Stimulated activated CD8-positive, alpha-beta memory T cell treated with anti-CD3 and anti-CD28 coated beads, Interleukin-12 subunit alpha, Interleukin-12 subunit beta, amount 100 ng/mL, for 24 hours (primary cell): ENCODE results near the gene CDK2AP2.
"Not testable (repeated sequence)": the region's sequence is repeated elsewhere in the genome, so short reads cannot be mapped to it uniquely, and the experiment has no call there.

Experiments used
- DNase-seq: peaks from one replicate; pipeline ENCODE4 v3.0.0-alpha.2; 2020; ENCODE audit errors: extremely low read depth

Gene CDK2AP2

DNA sequence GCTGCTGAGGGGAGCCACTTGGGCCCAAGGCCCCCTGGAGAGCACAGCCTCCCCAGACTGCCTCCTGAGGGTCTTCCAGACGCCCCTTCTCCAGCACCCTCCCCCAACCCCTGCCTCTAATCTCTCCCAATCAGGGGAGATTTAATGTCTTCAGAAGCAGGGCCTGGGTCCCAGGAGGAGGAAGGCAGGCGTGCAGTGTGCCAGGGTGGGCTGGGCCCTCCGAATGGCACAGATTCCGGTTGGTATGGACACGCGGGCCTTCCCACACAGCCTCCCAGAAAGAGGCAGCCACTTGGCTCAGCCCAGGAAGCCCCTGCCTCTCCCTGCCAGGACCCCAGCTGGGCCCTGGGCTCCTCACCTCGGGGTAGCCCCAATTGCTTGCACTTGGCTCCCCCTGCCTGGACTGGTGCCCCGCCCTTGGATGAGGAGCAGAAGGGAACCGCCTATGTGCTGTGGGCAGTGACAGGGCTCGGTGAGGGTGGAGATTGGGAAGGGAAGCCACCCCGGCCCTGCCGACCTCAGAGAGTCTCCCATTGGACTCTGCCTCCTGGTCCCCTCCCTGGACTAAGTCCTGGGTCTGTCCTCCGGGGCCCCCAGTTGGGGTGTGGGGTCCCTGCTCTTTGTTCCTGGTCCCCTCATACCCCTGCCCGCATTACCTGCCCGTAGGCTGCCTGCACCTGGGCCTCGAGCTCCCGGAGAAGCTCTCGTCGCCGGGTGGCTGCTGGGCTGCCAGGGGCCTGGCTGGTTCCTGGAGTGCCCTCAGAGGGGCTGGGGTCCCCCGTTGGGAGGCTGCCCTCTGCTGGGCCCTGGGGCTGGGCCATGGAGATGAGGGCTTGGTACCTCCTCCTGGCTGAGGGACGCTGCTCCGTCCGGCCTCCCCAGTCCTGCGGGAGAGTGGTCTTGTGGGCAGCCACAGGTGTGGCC lies 15.9 kb upstream of the CDK2AP2 start:
- no peak for DNase-seq

DNA sequence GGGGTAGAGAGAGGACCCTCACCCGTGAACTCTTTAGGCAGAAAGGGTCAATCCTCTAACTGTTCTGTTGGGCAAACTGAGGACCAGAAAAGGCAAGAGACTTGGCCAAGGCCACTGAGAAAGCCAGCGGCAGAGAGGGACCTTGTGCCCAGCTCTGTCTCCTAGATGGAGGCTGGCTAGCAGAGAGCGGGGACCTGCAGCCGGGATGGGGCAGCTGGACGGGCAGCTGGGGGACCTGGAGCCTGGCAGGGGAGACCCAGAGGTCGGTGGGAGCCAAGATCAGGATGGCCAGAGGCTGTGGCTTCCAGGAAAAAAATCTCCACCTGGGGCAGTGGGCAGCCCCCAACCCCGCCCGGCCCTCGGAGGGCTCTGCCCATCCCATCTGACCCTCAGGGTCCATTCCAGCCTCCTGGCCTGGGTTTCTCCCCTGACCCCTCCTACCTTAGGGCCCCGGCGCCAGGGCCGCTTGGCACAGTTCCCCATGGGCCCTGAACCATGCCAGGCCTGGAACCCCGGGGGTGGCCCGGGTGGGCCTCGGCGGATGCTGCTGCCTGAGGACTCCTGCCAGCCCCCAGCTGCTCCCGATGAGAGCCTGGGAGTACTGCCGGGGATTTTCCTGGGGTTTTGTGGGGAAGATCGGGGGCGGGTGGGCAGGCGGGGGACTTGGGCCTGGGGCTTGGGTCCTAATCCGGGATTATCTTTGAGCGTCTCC lies 15.0 kb upstream of the CDK2AP2 start, which contains the start of gene CABP2:
Gene CABP2 (minus strand): TSS at position 603 of the 712 bp plus-strand sequence. CDS start 120 bp downstream, at position 483.
- no peak for DNase-seq

GRCh38 chr11:67522338-67522737 lies 14.4 kb upstream of the CDK2AP2 start:
- no peak for DNase-seq

GRCh38 chr11:67521924-67522323 lies 14.0 kb upstream of the CDK2AP2 start:
- DNase-seq: no peak

- DNase-seq: no peak
Measured at GRCh38 chr11:67520856-67521824, 13.2 kb upstream of the CDK2AP2 start.

- DNase-seq: no peak
Measured at GRCh38 chr11:67519726-67520125, 11.8 kb upstream of the CDK2AP2 start.

DNA sequence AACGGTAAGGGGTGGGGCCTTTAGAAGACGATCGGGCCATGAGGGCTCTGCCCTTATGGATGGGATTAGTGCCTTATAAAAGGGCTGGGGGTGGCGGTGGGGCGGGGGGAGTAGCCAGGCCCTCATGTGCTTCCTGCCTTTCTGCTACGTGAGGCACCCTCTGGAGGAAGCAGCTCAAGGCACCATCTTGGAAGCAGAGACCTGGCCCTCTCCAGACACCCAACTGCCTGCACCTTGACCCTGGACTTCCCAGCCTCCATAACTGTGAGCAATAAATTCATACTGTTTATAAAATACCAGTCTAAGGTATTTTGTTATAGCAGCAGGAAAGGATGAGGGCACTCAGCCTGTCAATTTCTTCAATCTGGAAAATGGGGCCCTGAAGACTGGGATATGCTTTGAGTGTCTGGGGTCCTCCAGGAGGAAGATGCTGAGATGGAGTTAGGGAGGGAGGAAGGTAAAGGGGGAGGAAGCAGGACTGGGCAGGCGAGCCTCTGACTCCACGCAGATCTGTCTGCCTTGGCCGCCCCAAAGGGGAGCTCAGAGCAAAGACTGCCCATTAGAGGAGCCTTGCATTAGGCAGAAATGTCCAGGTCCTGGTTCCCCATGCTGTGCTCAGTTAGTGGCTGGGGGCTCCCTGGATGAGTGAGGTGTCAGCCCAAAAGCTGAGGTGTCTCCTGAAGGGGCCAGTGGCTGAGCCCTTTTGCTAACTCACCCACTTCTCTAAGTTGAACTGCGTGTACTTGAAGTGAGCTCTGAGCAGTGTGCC lies 10.0 kb upstream of the CDK2AP2 start:
- no peak for DNase-seq

GRCh38 chr11:67516806-67517205 lies 8.8 kb upstream of the CDK2AP2 start:
- no peak for DNase-seq

GRCh38 chr11:67514116-67514515 lies 6.2 kb upstream of the CDK2AP2 start:
- no peak for DNase-seq

DNA sequence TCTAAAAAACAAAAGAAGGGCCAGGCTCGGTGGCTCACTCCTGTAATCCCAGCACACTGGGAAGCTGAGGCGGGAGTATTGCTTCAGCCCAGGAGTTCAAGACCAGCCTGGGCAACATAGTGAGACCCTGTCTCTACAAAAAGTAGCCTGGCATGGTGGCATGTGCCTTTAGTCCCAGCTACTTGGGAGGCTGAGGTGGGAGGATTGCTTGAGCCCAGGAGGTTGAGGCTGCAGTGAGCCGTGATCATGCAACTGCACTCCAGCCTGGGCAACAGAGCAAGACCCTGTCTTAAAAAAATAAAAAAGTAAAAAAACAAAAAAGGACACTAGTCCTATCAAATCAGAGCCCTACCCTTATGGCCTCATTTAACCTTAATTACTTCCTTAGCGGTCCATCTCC lies 3.6 kb upstream of the CDK2AP2 start:
- DNase-seq: not testable (repeated sequence)

DNA sequence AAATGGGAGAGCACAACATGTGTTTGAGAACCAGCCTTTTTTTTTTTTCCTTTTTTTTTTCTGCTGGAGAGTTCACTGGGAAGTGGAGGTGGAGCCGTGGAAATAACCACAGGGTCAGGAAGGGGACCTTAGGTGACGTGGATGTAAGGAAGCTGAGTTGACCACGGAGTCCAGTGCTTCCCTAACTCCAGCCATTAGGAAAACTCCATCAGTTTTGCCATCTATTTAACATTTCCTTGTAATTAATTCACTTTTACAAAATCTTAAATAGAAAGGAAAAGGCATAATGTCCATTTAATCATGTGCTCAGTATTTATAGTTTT lies 2.0 kb upstream of the CDK2AP2 start:
- DNase-seq: no peak

GRCh38 chr11:67508486-67509121 lies 642 bp upstream of the CDK2AP2 start:
- DNase-seq: peak; percentile 100

GRCh38 chr11:67507242-67507863 lies 609 bp downstream of the CDK2AP2 start:
- DNase-seq: no peak

- DNase-seq: no peak
Measured at GRCh38 chr11:67506426-67507051, 1.4 kb downstream of the CDK2AP2 start.

DNA sequence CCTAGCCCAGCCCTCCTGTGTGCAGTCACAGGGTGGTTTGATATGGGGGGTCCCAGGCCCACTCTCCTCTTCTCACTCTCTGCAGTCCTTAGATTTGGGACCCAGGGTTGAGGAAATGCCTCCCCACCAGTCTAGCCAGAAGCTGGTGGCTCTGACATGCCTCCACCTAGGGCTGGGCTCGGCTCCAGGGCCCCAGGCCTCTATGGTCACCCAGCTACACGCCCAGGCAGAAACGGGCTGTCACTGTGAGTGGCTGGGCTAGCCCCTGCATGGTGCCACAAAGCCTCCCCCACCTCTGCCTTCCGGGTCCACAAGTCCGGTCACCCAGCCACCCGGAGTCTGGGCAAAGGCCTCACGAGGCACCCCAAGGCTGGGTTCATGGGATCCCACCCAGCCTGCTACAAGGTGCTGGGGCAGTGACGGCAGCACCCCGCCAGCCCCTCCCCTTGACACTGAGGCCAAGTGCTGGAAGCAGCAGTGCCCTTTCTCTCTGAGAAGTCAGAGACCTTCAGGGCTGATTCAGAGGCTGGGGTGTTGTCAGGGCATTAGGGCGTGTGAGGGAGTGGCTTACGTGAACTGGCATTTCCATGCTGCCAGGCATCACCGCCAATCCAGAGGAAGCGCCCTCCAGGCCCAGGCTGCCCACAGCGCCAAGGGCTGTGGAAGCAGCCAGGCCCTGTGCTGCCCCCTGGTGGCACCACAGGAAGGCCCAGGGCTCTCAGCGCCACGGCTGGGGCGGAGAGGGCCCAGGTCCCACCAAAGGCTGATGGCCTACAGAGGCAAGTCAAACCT lies 2.2 kb downstream of the CDK2AP2 start:
- DNase-seq: peak; percentile 80

DNA sequence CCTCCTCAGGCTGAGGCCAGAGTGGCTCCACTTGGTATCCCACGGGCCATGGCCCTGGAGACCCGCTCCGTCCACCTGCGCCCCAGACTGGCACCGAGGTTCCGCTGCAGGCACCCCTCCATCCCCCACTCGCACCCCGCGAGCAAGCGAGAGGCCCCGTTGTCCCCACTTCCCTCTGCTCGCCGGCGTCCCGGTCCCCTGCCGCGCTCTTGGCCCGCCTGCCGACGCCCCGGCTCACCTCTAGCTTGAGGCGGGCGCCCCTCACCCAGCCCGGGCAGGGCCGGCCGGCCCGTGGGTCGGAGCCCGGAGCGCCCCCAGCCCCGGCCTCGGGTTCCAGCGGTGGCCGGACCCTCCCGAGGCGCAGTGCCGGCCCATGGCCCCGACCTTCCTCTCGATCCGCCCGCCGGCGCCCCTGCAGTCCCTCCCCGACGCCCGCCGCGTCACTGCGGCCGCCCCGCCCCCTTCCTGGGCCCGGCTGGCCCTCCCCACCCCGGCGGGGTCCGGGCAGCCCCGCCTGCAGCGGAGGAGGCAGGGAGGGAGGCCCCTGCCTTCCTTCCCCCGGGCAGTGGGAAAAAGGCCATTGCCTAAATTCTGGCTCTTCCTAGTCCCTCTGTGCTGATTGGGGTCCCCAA lies 2.9 kb downstream of the CDK2AP2 start, which contains the start of gene PITPNM1:
Gene PITPNM1 (minus strand): TSS at position 414 of the 632 bp plus-strand sequence. CDS start 1,183 bp downstream, outside the sequence.
- DNase-seq: no peak

DNA sequence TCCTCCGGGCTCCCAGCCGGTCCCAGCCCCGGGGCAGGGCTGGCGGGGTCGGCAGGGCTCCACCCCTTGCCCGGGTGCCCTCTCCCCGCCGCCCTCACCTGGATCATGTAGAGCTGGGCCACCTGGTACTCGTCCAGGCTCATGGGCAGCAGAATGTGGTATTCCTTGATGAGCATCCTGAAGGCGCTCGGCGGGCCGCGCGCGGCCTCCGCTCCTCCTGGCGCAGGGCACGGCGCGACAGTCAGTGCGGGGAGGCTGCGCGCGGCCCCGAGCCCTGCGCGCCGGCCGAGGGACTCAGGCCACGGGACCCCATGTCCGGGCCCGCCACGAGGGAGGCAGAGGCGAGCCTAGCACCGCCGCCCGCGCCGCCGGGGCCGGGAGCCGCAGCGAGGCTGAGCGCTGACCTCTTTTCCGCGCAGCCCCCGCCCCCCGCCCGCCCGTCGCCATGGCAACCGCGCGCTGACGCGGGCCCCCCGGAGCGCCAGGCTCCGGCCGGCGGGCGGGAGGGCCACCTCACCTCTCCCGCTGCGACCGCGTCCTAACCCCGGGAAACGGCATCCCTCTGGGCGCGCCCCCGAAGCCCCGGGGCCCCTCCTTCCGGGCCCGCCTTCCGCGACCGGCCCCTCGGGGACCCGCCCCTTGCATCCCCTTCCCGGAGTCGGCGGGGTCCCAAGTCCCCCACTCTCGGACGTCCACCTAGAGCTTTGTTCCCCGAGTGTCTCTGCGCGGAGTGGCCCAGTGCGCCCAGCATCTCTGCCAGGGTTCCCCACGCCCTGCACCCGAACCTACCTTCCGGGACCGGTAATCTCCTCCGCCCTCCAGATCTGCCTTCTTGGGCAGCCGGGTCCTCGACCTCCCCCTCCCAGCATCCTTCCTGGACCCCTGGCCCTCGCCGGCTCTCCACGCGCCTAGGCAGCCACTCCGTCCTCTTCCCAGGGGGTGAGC lies 3.7 kb downstream of the CDK2AP2 start:
- DNase-seq: no peak
